T-helper 1 cell treated with Interleukin-12 subunit alpha and Interleukin-12 subunit beta and Interleukin-4 antibody, amounts not matched to agents 30 μg/mL and 1 μg/mL, for 36 hours (primary cell): Measurements from ENCODE around the gene CD80.

Experiments used
- H3K27ac Mint-ChIP-seq: one replicate; pipeline ENCODE4 v1.8.0; 2021; ENCODE audit warnings: mild to moderate bottlenecking, mixed read lengths
- H3K27me3 Mint-ChIP-seq: one replicate; pipeline ENCODE4 v1.8.0; 2021; ENCODE audit warnings: low read depth, mixed read lengths
- H3K36me3 Mint-ChIP-seq: one replicate; pipeline ENCODE4 v1.8.0; 2021; ENCODE audit warnings: low read depth, mixed read lengths
- H3K4me1 Mint-ChIP-seq: one replicate; pipeline ENCODE4 v1.8.0; 2021; ENCODE audit warnings: low read depth, mixed read lengths
- H3K4me3 Mint-ChIP-seq: one replicate; pipeline ENCODE4 v1.8.0; 2021; ENCODE audit warnings: mild to moderate bottlenecking, moderate library complexity, mixed read lengths
- H3K9me3 Mint-ChIP-seq: one replicate; pipeline ENCODE4 v1.8.0; 2021; ENCODE audit warnings: mixed read lengths

CD80 gene

GRCh38 chr3:119590706-119591105 lies 31.3 kb upstream of the CD80 start:
- Mint-ChIP-seq H3K4me1 (peaks cover 13% of the 10 kb centered on the region), H3K9me3 (peaks cover 7% of the 10 kb centered on the region), H3K4me3 (no peak overlapping the region), H3K27me3 (peaks cover 3% of the 10 kb centered on the region), H3K36me3 (peaks cover 6% of the 10 kb centered on the region), H3K27ac (no peak overlapping the region)

GRCh38 chr3:119589102-119589773 lies 29.8 kb upstream of the CD80 start:
- peaks cover 7% of the 10 kb centered on the region for H3K9me3 Mint-ChIP-seq
- H3K27me3 Mint-ChIP-seq = peaks cover 3% of the 10 kb centered on the region
- H3K36me3 Mint-ChIP-seq = peaks cover 6% of the 10 kb centered on the region
- H3K4me3 Mint-ChIP-seq = no peak overlapping the region
- H3K4me1 Mint-ChIP-seq = peaks cover 13% of the 10 kb centered on the region
- H3K27ac Mint-ChIP-seq = no peak overlapping the region

DNA sequence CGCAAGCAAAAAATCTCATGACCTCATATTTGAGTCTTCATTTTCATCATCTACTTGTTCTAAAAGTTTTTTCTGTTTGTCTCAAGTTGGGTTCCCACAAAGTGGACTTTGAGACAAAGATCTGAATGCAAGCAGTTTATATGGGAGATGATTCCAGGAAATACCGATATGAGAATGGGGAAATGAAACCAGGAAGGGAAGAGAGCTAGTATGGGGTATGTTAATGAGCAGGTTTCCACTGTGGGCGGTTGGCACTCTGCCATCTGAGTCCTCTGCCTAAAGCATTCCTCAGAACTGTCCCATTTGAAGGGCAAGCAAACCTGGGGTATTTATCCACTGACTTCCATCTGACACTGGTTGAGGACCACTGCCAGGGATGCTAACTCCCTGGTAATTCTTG lies 28.7 kb upstream of the CD80 start:
- Mint-ChIP-seq H3K9me3 (peaks cover 7% of the 10 kb centered on the region), H3K36me3 (peaks cover 6% of the 10 kb centered on the region), H3K27ac (no peak overlapping the region), H3K4me1 (peaks cover 13% of the 10 kb centered on the region), H3K27me3 (peaks cover 3% of the 10 kb centered on the region), H3K4me3 (no peak overlapping the region)

GRCh38 chr3:119586733-119587172 lies 27.3 kb upstream of the CD80 start:
- Mint-ChIP-seq H3K4me1 (peaks cover 19% of the 10 kb centered on the region), H3K36me3 (peaks cover 6% of the 10 kb centered on the region), H3K27me3 (no peaks in the 10 kb centered on the region), H3K9me3 (peaks cover 7% of the 10 kb centered on the region), H3K4me3 (no peak overlapping the region), H3K27ac (no peak overlapping the region)

DNA sequence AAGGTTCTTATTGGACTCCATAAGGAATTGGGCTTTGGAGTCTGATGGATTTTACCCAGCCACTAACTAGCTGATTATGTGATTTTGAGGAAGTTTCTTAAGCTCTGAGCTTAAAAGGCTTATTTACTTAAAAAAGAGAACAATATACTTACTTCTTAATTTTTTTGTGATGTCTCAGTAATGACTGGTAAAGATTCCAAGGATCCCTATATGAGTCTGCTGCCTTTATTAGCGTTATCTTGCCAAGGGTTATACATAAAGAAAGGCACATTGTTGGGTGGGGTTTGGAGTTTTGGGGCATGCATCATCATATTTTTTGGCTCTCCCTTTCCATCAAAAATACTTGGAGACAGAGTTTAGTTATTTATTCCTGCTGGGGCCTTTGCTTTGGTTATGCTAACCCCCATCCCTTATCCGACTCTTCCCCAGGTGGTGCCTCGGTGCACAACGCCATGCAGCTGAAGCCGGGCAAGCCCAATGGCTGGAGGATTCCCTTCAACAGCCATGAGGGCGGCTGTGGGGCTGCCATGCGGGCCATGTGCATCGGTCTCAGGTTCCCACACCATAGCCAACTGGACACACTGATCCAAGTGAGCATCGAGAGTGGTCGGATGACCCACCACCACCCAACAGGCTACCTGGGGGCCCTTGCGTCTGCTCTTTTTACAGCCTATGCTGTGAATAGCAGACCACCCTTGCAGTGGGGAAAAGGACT lies 26.6 kb upstream of the CD80 start:
- peaks cover 7% of the 10 kb centered on the region for H3K9me3 Mint-ChIP-seq
- no peak overlapping the region for H3K27ac Mint-ChIP-seq
- no peaks in the 10 kb centered on the region for H3K27me3 Mint-ChIP-seq
- H3K4me1 Mint-ChIP-seq = peaks cover 23% of the 10 kb centered on the region
- H3K36me3 Mint-ChIP-seq = peaks cover 6% of the 10 kb centered on the region
- no peak overlapping the region for H3K4me3 Mint-ChIP-seq

- Mint-ChIP-seq H3K4me1 (peaks cover 27% of the 10 kb centered on the region), H3K4me3 (no peak overlapping the region), H3K9me3 (peaks cover 6% of the 10 kb centered on the region), H3K27ac (no peak overlapping the region), H3K36me3 (peaks cover 5% of the 10 kb centered on the region), H3K27me3 (no peaks in the 10 kb centered on the region)
Measured at GRCh38 chr3:119585208-119585607, 25.8 kb upstream of the CD80 start.

DNA sequence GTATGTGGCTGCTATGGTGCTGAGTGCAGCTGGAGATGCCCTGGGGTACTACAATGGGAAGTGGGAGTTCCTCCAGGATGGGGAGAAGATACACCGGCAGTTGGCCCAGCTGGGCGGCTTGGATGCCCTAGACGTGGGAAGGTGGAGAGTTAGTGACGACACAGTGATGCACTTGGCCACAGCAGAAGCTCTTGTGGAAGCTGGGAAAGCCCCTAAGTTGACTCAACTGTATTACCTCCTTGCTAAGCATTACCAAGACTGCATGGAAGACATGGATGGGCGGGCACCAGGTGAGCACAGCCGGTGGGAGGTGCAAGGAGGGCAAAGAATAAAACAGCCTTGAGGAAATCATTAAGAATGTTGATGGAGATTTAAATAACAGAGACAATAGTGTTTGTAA lies 22.8 kb upstream of the CD80 start:
- H3K27me3 Mint-ChIP-seq = peaks cover 3% of the 10 kb centered on the region
- H3K27ac Mint-ChIP-seq = peak overlapping the region; percentile 81
- H3K9me3 Mint-ChIP-seq = no peaks in the 10 kb centered on the region
- no peak overlapping the region for H3K4me3 Mint-ChIP-seq
- peaks cover 4% of the 10 kb centered on the region for H3K36me3 Mint-ChIP-seq
- H3K4me1 Mint-ChIP-seq = peaks cover 26% of the 10 kb centered on the region

DNA sequence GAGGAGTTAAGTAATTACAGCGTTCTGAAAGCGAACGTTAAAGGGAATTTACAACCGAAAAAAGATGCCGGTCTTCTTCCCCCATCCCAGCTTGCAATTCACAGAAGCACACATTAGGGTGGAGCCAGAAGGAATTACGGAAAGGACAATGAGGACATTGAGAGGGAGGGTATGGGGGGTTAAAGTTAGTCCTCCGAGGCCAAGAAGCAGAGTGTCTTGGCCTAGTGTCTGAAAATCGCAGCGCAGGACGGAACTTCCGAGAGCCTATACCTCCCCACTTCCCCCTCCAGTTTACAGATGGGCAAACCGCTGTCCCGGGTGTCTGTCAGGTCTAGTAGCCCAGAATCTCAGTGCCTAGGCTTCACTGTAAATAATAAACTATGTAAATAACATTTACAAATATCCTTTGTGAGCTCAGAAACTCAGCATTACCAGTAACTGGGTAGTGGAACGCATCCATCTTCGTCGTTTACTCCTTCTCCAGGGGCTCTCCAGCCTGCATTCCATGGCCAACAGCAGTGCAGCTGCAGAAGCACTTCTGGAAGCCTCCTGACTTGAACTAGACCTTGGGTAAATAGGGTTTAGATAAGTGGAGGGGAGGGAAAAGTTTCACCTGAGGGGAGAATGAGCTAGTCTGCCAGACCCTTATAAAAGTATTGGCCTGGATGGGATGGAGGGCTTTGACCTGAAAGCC lies 20.8 kb upstream of the CD80 start:
- peaks cover 2% of the 10 kb centered on the region for H3K36me3 Mint-ChIP-seq
- peak overlapping the region; percentile 93 for H3K27ac Mint-ChIP-seq
- peaks cover 3% of the 10 kb centered on the region for H3K27me3 Mint-ChIP-seq
- peaks cover 24% of the 10 kb centered on the region for H3K4me1 Mint-ChIP-seq
- no peaks in the 10 kb centered on the region for H3K9me3 Mint-ChIP-seq
- peak overlapping the region; percentile 92 for H3K4me3 Mint-ChIP-seq

GRCh38 chr3:119579366-119580066 lies 20.1 kb upstream of the CD80 start, which contains the start of gene ADPRH:
ADPRH (plus strand) TSS chr3:119579492; CDS start chr3:119582170, 2,678 bp downstream.
- Mint-ChIP-seq H3K4me1 (peaks cover 24% of the 10 kb centered on the region), H3K4me3 (peak within 1 kb of the TSS; percentile 92), H3K9me3 (no peaks in the 10 kb centered on the region), H3K36me3 (peaks cover 2% of the 10 kb centered on the region), H3K27me3 (peaks cover 3% of the 10 kb centered on the region), H3K27ac (peak within 1 kb of the TSS; percentile 93)

- no peaks in the 10 kb centered on the region for H3K9me3 Mint-ChIP-seq
- peaks cover 16% of the 10 kb centered on the region for H3K4me1 Mint-ChIP-seq
- peaks cover 2% of the 10 kb centered on the region for H3K36me3 Mint-ChIP-seq
- H3K27me3 Mint-ChIP-seq = peaks cover 3% of the 10 kb centered on the region
- no peak overlapping the region for H3K4me3 Mint-ChIP-seq
- H3K27ac Mint-ChIP-seq = no peak overlapping the region
Measured at GRCh38 chr3:119575507-119575906, 16.1 kb upstream of the CD80 start.

DNA sequence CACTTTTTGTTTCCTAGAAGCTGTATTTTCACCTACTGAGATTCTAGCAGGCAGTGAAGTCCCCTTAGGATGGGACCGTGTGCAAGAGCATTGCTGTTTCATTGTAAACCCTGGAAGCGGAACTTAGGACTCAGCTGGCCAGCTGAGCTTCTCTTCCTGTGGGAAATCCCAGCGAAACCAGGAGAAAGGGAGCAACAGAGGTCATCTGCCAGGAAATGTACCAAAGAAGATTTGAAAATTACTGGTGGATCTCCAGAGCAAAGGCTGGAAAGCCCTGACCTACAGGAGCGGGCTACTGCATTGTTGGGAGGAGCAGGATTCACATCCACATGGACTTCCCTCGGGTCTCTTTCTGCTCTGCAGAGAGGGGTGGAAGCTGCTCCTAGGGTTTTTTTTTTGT lies 12.3 kb upstream of the CD80 start:
- H3K4me1 Mint-ChIP-seq = peaks cover 14% of the 10 kb centered on the region
- no peaks in the 10 kb centered on the region for H3K9me3 Mint-ChIP-seq
- H3K4me3 Mint-ChIP-seq = no peak overlapping the region
- H3K27ac Mint-ChIP-seq = no peak overlapping the region
- H3K27me3 Mint-ChIP-seq = no peaks in the 10 kb centered on the region
- peaks cover 2% of the 10 kb centered on the region for H3K36me3 Mint-ChIP-seq

- no peaks in the 10 kb centered on the region for H3K9me3 Mint-ChIP-seq
Measured at GRCh38 chr3:119571230-119571629, 11.8 kb upstream of the CD80 start.

GRCh38 chr3:119570229-119570628 lies 10.8 kb upstream of the CD80 start:
- peaks cover 5% of the 10 kb centered on the region for H3K27me3 Mint-ChIP-seq
- peaks cover 19% of the 10 kb centered on the region for H3K4me1 Mint-ChIP-seq
- no peaks in the 10 kb centered on the region for H3K9me3 Mint-ChIP-seq
- peaks cover 5% of the 10 kb centered on the region for H3K36me3 Mint-ChIP-seq
- H3K4me3 Mint-ChIP-seq = no peak overlapping the region
- no peak overlapping the region for H3K27ac Mint-ChIP-seq

More at GRCh38 chr3:119571230-119571629, 11.8 kb upstream of the CD80 start:
- H3K27ac Mint-ChIP-seq = no peak overlapping the region
- H3K27me3 Mint-ChIP-seq = peaks cover 2% of the 10 kb centered on the region
- H3K4me1 Mint-ChIP-seq = peaks cover 16% of the 10 kb centered on the region
- H3K4me3 Mint-ChIP-seq = no peak overlapping the region
- H3K36me3 Mint-ChIP-seq = peaks cover 4% of the 10 kb centered on the region

- Mint-ChIP-seq H3K27ac (no peak overlapping the region), H3K36me3 (peaks cover 5% of the 10 kb centered on the region), H3K4me3 (no peak overlapping the region), H3K4me1 (peaks cover 19% of the 10 kb centered on the region), H3K27me3 (peaks cover 5% of the 10 kb centered on the region), H3K9me3 (no peaks in the 10 kb centered on the region)
Measured at GRCh38 chr3:119569156-119569555, 9.7 kb upstream of the CD80 start.
